Stimulated activated CD4-positive, alpha-beta T cell treated with anti-CD3 and anti-CD28 coated beads, Interleukin-1b, Interleukin-23, amount 100 ng/mL, for 1 hour (primary cell): ENCODE measurements around the gene NACC2.

Source experiments
- DNase-seq, 2 donors: peaks; one replicate each; pipeline ENCODE4 v3.0.0-alpha.2; 2020; ENCODE audit warnings: low read depth in 2 of 2

NACC2 gene

DNA sequence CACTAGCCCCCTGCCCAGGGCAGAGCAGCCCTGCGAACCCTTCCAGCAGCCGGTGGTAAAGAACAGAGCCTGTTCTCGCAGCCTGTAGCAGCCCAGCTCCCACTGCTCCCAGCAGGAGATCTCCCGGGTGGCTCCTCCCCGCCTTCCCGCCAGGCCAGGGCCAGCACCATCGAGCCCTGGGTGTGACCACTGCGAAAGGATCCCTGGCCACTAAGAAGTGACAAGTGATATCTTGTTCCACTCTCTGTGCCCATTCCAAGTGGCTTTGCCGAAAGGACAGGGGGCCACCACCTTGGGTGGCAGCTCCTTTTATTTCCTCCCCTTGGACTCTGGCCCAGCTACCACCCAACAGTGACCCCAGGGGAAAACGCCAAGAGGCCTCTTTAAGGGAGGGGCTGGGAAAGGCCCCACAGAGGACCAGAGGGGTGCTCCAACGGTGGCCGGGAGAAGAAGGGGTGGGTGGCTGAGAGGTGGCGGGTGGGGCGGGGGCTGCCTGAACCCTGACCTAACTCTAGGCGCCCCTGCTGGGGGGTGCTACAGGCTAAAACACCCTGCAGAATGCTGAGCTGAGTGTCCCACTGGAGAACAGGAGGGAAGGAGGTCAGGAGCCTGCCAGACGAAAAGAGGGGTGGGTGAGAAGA lies 1.6 kb downstream of the NACC2 start:
- DNase-seq = no peak

DNA sequence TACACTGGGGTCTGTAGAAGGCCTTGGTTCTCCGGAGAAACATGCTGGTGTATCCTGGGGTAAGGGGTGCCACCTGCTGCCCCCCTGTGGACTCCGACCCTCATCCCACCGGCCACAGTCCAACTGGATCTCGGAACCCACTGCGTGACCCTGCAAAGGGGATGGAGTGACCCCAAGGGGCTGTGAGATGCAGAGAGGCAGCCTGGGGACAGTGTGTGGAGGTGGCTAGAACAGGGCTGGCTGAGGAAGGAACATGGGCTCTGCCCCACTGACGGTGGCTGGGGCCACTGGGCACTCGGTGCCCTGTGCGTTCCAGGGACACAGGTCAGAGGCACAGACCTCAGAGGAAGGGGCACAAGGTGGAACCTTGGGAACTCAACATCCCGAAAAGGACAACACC lies 2.3 kb downstream of the NACC2 start:
- DNase-seq = no peak

DNA sequence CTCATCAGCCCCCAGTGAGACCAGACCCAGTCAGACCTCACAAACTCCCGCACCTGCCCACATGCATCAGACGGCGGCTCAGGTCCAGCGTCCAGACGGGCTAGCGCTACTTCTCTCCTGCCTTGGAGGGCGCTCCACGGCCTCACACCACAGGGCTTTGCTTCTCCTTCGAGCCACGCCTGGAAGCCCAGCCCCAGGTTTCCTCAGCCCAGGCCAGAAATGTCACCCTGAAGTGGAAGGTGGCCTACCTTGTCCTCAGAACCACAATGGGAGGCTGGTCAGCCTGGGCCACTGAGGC lies 2.8 kb downstream of the NACC2 start:
- no peak for DNase-seq

DNA sequence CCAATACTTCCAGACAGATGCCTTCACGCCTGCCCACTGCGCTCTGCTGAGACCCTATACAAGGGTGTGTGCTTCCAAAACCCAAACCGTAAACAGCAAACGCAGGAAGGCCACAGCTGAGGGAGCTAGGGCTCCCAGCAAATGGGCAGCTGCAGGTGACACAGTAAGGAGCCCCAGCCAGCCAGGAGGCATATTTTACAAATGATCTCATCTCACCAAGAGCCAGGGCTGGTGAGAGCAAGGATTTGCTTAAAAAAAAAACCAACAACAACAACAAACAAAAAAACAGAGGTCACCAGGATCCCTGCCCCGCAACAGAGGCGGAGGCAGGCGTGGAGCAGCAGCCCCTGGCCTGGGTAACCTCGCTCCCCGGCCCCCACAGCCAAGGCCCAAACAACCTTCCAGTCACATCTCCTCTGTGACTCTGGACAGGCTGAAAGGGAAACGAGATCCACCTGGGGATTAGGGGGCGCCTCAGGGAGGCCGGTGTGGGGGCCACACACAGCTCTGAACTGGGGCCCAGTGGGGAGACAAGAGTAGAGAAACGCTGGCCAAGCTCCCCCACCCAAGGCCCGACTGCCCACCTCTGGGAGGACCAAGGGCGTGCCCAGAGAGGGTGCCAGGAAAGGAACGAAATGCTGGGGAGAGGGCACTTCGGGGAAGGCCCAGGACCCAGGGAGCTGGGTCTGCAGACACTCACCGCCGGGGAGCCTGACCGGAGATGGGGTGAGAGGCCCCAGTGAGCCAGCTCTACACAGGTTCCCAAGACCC lies 3.3 kb downstream of the NACC2 start:
- no peak for DNase-seq

DNA sequence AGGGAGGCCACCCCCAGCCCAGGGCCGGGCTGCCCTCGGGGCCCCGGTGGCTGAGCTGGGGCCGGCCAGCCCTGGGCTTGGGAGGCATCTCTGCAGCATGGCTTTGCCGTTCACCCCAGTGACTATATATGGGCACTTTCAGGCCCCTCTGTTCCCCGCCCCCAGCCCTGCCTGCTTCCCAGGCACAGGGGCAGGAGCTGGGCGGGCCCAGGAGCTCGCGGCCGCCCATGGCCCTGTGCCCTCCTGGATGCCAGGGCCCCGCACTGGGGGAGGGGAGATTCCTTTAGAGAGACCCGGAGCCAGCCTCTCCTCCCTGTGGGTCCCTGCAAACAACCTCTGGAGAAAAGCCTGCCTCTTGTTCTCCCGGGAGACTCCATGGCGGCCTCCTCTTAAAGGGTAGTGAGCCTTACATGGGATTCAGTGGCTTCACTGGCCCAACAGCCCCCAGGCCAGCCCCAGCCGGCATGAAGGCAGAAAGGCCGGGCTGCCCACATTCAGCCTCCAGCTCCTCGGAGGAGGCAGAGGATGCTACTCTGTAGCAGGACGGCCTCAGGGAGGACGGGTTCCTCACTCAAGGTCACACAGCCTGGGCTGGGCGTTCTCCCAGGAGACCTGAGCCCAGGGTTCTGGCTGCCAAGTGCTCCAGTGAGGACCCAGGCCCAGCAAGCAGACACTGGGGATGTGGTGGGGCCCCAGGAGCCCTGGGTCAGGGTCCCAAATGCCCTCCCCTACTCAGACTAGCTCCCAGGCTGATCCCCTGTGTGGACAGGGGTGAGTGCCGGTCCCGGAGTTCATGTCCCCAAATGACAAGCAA lies 4.1 kb downstream of the NACC2 start:
- DNase-seq = no peak

DNA sequence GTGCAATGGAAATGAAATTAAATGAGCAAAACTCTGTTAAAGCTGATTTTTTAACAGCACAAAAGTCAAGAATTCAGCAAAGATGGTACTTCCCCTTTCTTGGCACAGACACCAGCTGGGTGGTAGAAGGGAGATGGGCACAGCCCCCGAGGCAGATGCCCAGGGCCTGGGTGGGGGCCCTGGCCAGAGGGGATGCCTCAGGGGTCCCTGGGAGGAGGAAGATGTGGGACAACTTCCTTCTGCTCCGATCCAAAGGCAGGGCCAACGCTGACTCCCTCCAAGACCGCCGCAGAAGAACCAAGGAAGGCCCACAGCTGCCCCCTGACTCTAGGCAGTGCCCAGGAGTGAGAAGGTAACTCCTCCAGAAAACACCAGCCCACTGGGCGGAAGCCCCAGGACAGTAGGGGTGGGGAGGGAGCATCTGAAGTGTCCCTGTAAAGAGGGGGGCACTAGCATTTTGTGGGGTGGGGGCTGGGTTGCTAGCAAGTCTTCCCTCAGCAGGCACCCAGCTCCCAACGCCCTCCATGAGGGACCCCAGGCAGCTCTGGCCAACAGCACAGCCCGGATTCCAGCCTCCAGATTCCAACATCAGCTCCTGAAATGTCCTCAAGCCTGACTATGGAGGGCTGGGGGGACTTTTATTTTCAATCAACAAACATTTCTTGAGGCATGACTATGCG lies 4.9 kb downstream of the NACC2 start:
- no peak for DNase-seq

DNA sequence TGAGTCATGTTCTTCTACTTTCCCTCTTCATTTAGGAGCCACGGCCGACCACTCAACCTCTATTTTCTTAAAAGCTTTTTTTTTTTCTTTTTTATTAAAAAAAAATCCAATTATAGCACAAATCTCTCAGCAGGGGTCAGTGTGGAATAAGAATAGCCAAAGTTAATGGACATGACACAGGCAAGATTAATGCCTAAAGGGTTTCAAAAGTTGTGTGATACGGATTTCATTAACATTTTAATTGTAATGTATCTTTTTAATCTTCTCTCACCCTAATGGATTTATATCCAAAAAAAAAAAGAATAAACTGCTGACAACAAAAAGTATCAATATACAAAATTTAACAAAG lies 5.4 kb downstream of the NACC2 start:
- no peak for DNase-seq

DNA sequence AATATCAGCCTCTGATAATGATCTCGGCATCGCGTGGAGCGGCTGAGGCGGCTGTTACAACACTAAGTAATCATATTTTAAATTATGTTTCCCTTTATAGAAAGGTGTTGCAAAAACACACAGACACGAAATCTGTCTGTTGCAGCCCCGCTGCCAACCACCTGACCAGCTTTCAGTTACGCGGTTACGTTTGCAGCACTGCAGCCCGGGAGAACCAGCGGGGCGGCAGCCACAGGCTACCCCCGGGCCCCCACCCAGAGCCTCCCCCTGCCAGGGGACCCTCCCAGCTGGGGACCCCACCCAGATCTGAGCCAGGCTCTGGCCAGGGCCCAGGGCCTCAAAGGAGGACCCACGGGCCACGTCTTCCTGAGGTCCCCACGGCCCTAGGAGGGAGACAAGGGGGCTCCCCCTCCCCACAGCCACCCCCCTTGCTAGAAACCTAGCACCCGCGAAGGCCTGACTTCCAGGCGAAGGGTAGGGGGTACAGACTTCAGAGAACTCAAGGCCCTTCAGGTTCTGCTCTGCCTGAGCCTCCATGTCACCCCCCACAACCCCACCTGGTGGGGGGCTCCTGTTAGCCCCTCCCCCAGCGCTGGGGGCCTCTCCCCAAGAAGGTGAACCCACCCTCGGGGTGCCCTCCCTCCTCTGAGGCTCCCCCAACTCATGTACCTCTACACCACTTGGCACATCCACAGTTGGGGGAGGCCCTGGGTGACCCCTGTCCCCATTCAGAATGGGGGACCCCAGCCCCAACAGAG lies 6.0 kb downstream of the NACC2 start:
- DNase-seq = no peak

DNA sequence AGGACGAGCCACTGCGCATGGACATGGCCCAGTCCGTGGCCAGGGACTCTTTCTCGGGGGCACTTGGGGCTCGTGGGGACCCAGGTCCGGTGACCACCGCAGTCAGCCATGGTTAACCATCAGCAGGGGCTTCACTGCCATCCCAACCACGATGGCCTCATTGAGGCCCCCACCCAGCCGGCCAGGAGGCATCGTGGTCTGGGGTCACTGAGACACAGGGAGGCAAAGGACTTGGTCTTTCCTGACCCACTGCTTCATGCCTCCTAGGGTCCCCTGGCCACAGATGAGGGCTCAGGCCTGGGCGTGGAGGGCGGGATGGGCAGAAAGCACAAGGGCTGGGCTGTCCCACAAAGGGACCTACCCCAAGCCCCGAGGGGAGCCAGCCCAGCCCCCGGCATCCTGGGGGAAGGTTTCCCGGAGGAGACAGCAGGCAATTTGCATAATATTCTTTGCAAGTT lies 6.6 kb downstream of the NACC2 start:
- DNase-seq = no peak

DNA sequence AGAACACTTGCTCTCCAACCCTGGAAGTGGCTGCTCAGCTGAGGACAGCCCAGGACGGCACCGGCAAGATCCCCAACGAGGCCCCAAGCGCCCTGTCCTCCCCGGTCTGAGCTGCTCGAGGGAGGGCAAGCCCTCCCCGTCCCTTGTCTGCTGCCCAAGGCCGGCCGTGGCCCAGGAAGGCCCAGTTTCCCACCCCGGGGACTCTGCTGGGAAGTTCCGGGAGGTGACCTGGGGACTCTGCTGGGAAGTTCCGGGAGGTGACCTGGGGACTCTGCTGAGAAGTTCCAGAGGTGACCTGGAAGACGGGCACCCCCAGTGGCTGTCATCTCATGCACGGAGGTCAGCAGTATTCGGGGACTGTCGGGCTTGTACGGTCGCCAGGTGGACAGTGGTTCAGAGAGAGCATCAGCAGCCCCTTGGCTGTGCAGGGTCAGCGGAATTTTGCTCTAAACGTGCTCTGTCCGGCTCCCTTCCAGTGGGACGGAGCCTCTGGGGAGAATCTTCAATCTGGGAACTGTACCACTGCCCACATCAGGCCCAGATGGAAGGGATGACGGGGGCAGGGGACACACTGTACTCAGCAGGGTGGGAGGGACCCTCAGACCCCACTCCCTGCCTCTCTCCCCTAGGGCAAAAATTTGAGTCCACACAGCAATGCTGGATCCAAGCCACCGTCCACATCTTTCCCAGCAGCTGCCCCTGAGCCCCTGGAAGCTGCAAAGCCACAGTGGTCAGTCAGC lies 7.2 kb downstream of the NACC2 start:
- no peak for DNase-seq

DNA sequence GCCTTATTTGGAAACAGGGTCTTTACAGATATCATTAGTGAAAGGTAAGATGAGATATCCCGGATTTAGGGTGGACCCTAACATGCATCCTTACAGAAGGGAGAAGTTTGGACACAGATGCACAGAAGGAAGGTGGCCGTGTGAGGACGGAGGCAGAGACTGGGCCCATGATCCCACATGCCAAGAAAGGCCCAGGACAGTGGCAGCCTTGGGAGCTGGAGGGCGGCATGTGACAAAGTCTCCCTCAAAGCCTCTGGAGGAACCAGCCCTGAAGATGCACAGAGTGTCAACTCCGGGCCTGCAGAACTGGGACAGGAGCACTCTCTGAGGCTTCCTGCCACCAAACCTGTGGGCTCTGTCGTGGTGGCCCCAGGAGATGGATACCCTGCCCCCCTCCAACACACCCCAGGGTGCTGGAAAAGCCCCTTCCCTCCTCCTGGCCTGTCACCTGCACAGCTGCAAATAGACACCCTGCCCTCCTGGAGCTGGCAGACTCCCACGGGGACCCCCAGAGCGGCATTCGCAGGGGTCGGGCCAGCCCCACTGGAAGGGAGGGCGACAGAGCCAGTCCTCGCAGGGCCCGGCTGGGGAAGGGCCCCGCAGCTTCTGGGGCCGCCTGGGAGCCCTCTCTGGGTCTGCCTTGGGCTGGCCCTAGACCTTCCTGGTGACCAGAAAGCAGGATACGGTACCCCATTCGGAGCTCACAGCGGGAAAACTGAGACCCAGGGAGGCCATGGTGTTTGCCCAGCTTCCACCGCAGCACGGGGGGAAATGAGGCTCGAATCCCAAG lies 7.9 kb downstream of the NACC2 start:
- no peak for DNase-seq

DNA sequence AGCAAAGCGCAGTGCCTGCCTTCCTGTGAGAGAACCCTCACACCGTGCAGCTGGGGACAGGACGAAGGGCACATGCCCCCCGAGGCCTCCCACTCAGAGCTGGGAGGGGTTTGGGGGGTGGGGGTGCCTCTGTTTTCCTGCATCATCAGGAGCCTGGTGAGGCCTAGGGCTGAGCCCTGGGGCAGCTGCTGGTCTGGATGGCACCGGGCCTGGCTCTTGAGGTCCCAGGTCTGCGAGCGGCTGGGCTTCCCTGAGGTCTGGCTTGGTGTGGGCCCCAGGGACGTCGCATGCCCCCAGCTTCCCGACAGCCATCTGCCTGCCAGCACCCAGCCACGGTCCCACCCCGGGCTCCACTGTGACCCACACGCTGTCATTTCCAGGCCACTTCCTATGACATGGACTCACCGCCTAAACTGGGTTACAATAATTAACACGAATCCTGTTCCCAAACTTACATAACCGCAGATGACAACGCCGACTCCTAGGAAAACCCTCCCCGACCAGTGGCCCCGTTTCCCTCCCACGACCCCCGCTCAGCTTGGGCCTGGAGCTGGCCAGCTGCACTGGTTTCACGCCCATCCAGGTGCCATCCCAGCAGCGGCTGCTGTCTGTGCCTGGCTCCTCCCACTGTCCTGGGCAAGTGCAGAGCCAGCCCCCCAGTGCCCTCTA lies 8.7 kb downstream of the NACC2 start:
- DNase-seq = no peak

DNA sequence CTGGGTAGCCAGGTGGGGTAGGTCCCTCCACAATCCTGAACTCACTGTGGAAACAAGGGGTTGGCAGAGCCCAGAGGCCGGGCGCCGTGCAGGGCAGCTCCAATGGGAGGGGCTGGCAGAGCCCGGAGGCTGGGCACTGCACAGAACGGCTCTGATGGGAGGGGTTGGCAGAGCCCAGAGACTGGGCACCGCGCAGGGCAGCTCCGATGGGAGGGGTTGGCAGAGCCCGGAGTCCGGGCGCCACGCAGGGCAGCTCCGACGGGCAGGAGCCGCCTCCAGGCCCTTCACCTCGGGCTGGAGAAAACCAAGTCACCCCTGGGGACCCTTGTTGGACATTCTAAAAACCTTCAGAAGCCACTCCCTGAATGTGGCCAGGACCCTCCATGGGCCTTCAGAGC lies 9.3 kb downstream of the NACC2 start:
- DNase-seq = no peak

DNA sequence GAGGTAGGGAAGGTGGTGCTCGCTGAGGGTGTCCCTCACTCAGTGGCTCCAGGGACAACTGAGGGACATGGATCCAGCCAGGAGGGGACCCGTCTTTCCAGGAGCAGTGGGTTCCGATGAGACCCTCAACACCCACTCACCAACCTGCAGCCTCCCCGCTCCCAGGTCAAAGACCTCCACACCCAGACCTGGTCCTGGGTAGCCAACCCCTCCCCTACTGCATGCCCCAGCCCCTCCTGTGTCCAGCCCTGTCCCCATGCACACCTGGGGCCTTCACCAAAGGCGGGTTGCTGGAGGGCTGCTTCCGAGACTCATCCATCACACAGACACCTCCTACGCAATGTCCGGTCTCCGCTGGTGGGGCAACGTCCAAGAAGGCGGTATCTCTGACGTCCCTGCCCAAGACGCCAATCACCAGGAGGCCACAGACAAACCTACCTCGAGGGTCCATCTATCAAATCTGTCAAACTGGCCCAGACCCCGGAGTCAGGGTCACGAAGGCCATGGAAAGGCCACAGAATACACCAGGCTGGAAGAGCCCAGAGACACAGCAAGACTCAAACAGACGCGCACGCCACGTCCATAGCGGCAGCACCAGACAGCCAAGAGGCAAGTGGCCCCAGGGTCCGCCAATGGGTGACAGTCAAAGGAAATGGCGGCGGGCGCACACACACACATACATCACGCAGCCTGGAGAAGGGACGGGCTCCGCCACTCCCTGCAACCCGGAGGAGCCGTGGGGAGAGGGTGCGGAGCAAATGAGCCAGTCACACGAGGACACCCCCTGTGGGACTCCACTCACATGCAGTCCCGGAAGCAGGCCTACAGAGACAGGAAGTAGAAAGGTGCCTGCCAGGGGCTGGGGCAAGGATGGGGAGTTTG lies 10.8 kb downstream of the NACC2 start:
- DNase-seq = no peak

DNA sequence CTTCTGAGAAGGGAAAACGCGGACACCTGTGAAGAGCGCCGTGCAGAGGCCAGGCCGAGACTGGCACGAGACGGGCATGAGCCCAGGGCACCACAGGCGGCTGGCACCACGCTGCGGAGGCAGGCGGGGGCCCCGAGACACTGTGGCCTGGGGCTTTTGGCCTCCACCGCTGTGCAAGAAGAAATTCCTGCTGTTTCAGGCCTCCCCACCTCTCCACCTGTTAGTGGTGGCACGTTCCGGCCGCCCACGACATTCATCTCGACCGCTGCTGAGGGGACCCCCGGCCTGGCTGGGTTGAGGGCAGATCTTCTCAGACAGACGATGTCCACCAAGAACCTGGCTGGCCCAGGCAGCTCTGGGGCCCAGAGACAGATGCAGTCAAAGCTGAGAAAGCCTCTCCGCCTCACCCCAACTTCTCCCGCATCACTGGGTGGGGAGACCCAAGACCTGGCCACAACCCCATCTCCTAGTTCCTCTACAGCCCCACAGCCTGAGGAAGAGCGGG lies 11.5 kb downstream of the NACC2 start:
- no peak for DNase-seq

DNA sequence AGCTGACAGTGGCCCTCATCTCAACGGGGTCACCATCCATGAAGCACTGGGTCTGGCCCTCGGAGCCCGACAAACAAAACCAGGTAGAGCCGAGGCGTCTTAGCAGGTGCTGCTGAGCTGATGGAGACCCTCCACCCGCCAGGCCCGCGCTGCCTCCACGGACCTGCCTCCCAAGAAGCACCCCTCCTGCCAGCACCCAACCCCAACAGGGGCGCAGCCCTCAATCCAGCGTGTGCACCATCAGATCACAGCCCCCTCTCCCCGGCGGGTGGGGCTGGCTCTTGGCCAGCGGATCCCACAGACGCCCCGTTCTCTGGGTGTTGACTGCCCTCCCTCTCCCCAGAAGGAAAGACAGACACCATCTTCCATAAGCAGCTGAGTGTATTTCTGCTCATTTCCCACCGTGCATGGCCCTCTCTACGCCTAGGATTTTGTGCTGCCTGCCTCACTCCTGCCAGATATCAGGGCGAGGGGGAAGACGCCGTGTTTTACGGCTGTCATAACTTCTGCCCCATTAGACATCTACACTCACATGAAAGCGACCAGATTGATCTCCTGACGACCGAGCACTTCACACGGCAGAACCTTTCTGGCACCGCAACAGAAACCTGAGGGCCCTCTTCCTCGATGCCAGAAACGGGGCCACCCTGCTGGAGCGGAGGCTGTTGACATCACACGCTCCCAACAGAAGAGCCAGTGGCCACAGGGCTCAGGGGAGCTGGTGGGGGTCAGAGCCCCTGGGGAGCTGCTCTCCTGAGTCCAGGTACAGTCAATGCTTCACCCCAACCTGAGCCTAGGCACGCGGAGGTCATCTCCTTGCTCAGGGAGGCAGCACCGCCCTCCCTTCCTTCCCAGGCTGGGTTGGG lies 12.4 kb downstream of the NACC2 start:
- no peak for DNase-seq

DNA sequence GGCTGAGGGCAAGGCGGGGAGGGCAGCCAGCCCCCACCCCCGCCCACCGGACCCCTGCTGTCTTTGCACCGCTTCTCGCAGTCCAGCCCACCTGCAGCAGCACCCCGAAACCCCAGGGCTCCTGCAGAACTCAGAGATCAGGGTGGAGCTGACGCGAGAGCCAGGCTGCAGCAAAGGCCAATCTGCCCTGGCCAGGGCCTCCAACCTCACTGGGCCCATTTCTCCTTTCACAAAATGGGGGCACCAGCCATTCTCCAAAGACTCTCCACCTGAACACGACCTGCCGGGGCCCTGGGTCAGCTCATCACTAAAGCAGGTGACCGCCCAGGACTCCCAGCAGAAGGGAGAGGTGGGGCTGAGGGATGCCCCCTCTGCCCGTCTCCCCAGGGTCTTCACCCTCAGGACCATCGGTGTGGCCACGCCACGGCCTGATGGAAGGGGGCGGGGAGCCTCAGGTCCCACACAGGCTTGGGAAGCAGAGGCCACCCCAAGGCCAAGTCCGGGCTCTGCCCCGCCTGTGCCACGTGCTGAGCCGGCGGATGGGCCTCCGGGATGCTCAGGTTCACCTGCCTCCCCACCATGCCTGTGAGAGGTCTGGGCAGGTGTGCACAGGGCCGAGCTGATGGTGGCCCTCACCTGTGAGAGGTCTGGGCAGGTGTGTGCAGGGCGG lies 13.1 kb downstream of the NACC2 start:
- DNase-seq = no peak
